Body of pancreas (tissue), 4 donors: ENCODE measurements around the gene EBLN1. TPM values are rescaled to one million over a fixed set of nuclear protein-coding genes. Genes with fewer than 3 reads are reported as not detected.

ENCODE experiments used
- ATAC-seq: fragments of 150-250 bp; one replicate; pipeline ENCODE4 v1.9.1; 2016
- DNase-seq, 4 donors: peaks; one replicate each; pipeline ENCODE4 v3.0.0-alpha.2; 2019
- H3K27ac ChIP-seq, 4 donors: fragments of 200-600 bp; sonication (generic); 1 replicate in 3 of 4; 2 replicates in 1 of 4; pipeline versions ENCODE4 v1.5.1 to v1.6.1; 2016 to 2019; ENCODE audit warnings: mild to moderate bottlenecking in 1 of 4, mixed read lengths in 1 of 4, moderate library complexity in 1 of 4
- H3K27me3 ChIP-seq, 2 donors: fragments of 200-600 bp; sonication (generic); one replicate each; pipeline ENCODE4 v1.6.0; 2016; ENCODE audit warnings: mild to moderate bottlenecking in 1 of 2
- H3K36me3 ChIP-seq, 2 donors: fragments of 200-600 bp; sonication (generic); replicated peaks in 1 of 2; 2 replicates each; pipeline ENCODE4 v1.5.1; 2016; ENCODE audit warnings: low read depth in 2 of 2; ENCODE audit not compliant: insufficient read depth in 1 of 2
- H3K4me1 ChIP-seq: fragments of 200-600 bp; sonication (generic); one replicate; pipeline ENCODE4 v1.6.0; 2016
- H3K4me3 ChIP-seq, 2 donors: fragments of 200-600 bp; sonication (generic); 1 replicate in 1 of 2; 2 replicates in 1 of 2; pipeline ENCODE4 v1.5.1; 2016 to 2019
- H3K9me3 ChIP-seq, 3 donors: fragments of 200-600 bp; sonication (generic); 1 replicate in 2 of 3; 2 replicates in 1 of 3; pipeline ENCODE4 v1.5.1; 2016
- POLR2A ChIP-seq, 3 donors: fragments of 450-650 bp; IDR thresholded peaks; one replicate each; pipeline ENCODE4 v1.6.1; 2016; ENCODE audit warnings: antibody characterized with exemption in 3 of 3, mild to moderate bottlenecking in 2 of 3
- WGBS, 2 donors: methylation state at CpG; one replicate each; pipeline ENCODE4 v1.1.5; 2017; 5-methylcytosine and 5-hydroxymethylcytosine counted together
- intact Hi-C: fragments of 100-400 bp; cut with DNase I; formaldehyde crosslinking; loops from one replicate; pipeline ENCODE4 v1.15.1; 2023
- total RNA-seq, 2 donors: library from RNA; depleted of rRNA; stranded (reverse); fragments of >200 nt; gene quantifications; one replicate each; pipeline ENCODE4 v1.1.0, GENCODE V29; 2016
- TF ChIP-seq, protein P1 (sequence below), 7 experiments: fragments of 450-650 bp in 4 of 7; fragments of 200-600 bp in 3 of 7; sonication (generic) in 3 of 7; IDR thresholded peaks; one replicate each; pipeline ENCODE4 v1.5.1; 2016 to 2019; ENCODE audit warnings: antibody characterized with exemption in 7 of 7

EBLN1 gene
- total RNA-seq, 2 donors from 2014 or later, result not detected

DNA sequence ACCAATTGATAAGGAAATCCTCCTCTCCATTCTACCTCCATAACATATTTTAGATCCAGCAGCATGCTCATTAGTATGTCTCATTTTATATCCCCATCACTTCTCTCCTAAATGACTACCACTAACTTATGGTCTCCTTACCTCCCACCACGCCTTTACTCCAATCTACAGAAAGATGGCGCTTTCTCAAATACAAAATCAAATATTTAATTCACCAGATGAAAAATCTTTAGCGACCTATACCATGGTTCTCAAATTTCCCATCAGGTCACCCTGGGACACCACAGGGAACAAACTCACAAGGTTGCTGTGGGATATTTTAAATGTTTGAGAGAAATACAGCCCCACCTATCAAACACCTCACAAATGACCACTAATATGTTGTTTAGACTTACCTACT is 27.0 kb upstream of the EBLN1 start:
- Histone ChIP-seq H3K4me1 (no peaks in the 10 kb centered on the region), H3K27ac (no peak overlapping the region), H3K27me3 (peaks cover 0 to 6% of the 10 kb centered on the region in 2 donors), H3K4me3 (no peak overlapping the region), H3K9me3 (no peaks in the 10 kb centered on the region), H3K36me3 (no peaks in the 10 kb centered on the region)
- DNase-seq (no peak), ATAC-seq (no peak)
- no peak for TF ChIP-seq POLR2A (IDR thresholded peaks at IDR 0.05)
- TF ChIP-seq, protein P1, sequence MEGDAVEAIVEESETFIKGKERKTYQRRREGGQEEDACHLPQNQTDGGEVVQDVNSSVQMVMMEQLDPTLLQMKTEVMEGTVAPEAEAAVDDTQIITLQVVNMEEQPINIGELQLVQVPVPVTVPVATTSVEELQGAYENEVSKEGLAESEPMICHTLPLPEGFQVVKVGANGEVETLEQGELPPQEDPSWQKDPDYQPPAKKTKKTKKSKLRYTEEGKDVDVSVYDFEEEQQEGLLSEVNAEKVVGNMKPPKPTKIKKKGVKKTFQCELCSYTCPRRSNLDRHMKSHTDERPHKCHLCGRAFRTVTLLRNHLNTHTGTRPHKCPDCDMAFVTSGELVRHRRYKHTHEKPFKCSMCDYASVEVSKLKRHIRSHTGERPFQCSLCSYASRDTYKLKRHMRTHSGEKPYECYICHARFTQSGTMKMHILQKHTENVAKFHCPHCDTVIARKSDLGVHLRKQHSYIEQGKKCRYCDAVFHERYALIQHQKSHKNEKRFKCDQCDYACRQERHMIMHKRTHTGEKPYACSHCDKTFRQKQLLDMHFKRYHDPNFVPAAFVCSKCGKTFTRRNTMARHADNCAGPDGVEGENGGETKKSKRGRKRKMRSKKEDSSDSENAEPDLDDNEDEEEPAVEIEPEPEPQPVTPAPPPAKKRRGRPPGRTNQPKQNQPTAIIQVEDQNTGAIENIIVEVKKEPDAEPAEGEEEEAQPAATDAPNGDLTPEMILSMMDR (IDR thresholded peaks at IDR 0.05), result no peak
- intact Hi-C loops, result no loop called here
- WGBS, 2 donors, result 67 to 80% methylated on average over 3 of the region's 3 CpGs

GRCh38 chr10:22244001-22244400 is 26.2 kb upstream of the EBLN1 start:
- Histone ChIP-seq H3K4me3 (no peak overlapping the region), H3K9me3 (no peaks in the 10 kb centered on the region), H3K36me3 (no peaks in the 10 kb centered on the region), H3K4me1 (no peaks in the 10 kb centered on the region), H3K27me3 (peaks cover 0 to 6% of the 10 kb centered on the region in 2 donors), H3K27ac (no peak overlapping the region)
- DNase-seq (no peak), ATAC-seq (no peak)
- WGBS, 2 donors, result 54 to 65% methylated on average over 4 of the region's 4 CpGs
- intact Hi-C loops, result no loop called here
- TF ChIP-seq POLR2A (IDR thresholded peaks at IDR 0.05), result no peak
- TF ChIP-seq, protein P1 (IDR thresholded peaks at IDR 0.05), result no peak

- intact Hi-C loops, result no loop called here
- 32 to 33% methylated on average over 4 of the region's 4 CpGs for WGBS, 2 donors
- Histone ChIP-seq H3K4me1 (no peaks in the 10 kb centered on the region), H3K27ac (no peak overlapping the region), H3K9me3 (no peaks in the 10 kb centered on the region), H3K36me3 (no peaks in the 10 kb centered on the region), H3K4me3 (no peak overlapping the region), H3K27me3 (peaks cover 0 to 6% of the 10 kb centered on the region in 2 donors)
- ATAC-seq (no peak), DNase-seq (no peak)
- TF ChIP-seq POLR2A (IDR thresholded peaks at IDR 0.05), result no peak
- TF ChIP-seq, protein P1 (IDR thresholded peaks at IDR 0.05), result no peak
These were observed 25.5 kb upstream of the EBLN1 start for GRCh38 chr10:22243321-22243720.

GRCh38 chr10:22231260-22231659 is 13.4 kb upstream of the EBLN1 start:
- ATAC-seq (no peak), DNase-seq (no peak)
- no peaks in the 10 kb centered on the region for H3K9me3 ChIP-seq
- H3K4me1 ChIP-seq, result peaks cover 4% of the 10 kb centered on the region
- 95 to 97% methylated on average over 1 of the region's 1 CpG for WGBS, 2 donors
- TF ChIP-seq, protein P1 (IDR thresholded peaks at IDR 0.05), result no peak
- TF ChIP-seq POLR2A (IDR thresholded peaks at IDR 0.05), result no peak
- H3K36me3 ChIP-seq, result no peaks in the 10 kb centered on the region
- intact Hi-C loops, result no loop called here
- no peak overlapping the region for H3K4me3 ChIP-seq
- H3K27me3 ChIP-seq, result no peaks in the 10 kb centered on the region
- no peak overlapping the region for H3K27ac ChIP-seq

- Histone ChIP-seq H3K9me3 (no peaks in the 10 kb centered on the region), H3K27me3 (no peaks in the 10 kb centered on the region), H3K4me3 (peak overlapping the region in 1 of 2 donors; percentile 44), H3K36me3 (no peaks in the 10 kb centered on the region), H3K4me1 (peaks cover 4% of the 10 kb centered on the region), H3K27ac (peak overlapping the region in 2 of 4 donors; percentile 94 to 98)
- 0 to 2% methylated on average over 20 of the region's 20 CpGs for WGBS, 2 donors
- DNase-seq, result peak in 1 of 4 donors; percentile 25
- TF ChIP-seq POLR2A (IDR thresholded peaks at IDR 0.05), result no peak
- intact Hi-C loops, result no loop called here
- no peak for ATAC-seq
These were observed 12.5 kb upstream of the EBLN1 start for GRCh38 chr10:22230158-22230833.
